GM19468 (cell line): ENCODE results near the gene THRAP3.

Source experiments
- ATAC-seq: cut with Tn5 transposase; IDR thresholded peaks from one replicate; pipeline ENCODE4 v1.9.1; 2021; ENCODE audit warnings: mild to moderate bottlenecking, moderate library complexity, moderate number of reproducible peaks; ENCODE audit not compliant: unreplicated experiment; ENCODE audit errors: extremely low read depth

The THRAP3 gene

GRCh38 chr1:36345353-36345752 lies 121.1 kb downstream of the THRAP3 start:
- no peak for ATAC-seq

GRCh38 chr1:36346741-36347370 lies 122.6 kb downstream of the THRAP3 start:
- no peak for ATAC-seq

- ATAC-seq = no peak
Measured at GRCh38 chr1:36349241-36349671, 125.0 kb downstream of the THRAP3 start.

- no peak for ATAC-seq
Measured at GRCh38 chr1:36349839-36350238, 125.6 kb downstream of the THRAP3 start.

GRCh38 chr1:36350659-36351226 lies 126.5 kb downstream of the THRAP3 start:
- ATAC-seq = no peak

GRCh38 chr1:36351227-36351977 lies 127.2 kb downstream of the THRAP3 start:
- ATAC-seq = no peak

GRCh38 chr1:36352125-36352909 lies 128.1 kb downstream of the THRAP3 start:
- no peak for ATAC-seq

GRCh38 chr1:36352910-36353878 lies 129.0 kb downstream of the THRAP3 start:
- no peak for ATAC-seq

GRCh38 chr1:36354486-36354885 lies 130.2 kb downstream of the THRAP3 start:
- no peak for ATAC-seq
